Upper lobe of right lung (tissue), 1 donor: ENCODE results near the gene LILRB2. TPM values are rescaled to one million over a fixed set of nuclear protein-coding genes. Genes with fewer than 3 reads are reported as not detected.
"Not testable (repeated sequence)": the region's sequence is repeated elsewhere in the genome, so short reads cannot be mapped to it uniquely, and the experiment has no call there.

ENCODE experiments used
- ATAC-seq: fragments of 200-7000 bp; cut with Tn5 transposase; one replicate; pipeline ENCODE4 v1.9.1; 2020; ENCODE audit warnings: mild to moderate bottlenecking, moderate library complexity
- DNase-seq: peaks from one replicate; pipeline ENCODE4 v3.0.0-alpha.2; 2020
- H3K27ac ChIP-seq: fragments of 200-600 bp; one replicate; pipeline ENCODE4 v1.8.0; 2022
- H3K27me3 ChIP-seq: fragments of 200-600 bp; one replicate; pipeline ENCODE4 v1.8.0; 2022; ENCODE audit warnings: mild to moderate bottlenecking
- H3K36me3 ChIP-seq: fragments of 200-600 bp; one replicate; pipeline ENCODE4 v1.8.0; 2022
- H3K4me1 ChIP-seq: fragments of 200-600 bp; one replicate; pipeline ENCODE4 v1.8.0; 2022
- H3K4me3 ChIP-seq: fragments of 200-600 bp; one replicate; pipeline ENCODE4 v1.8.0; 2022; ENCODE audit warnings: mild to moderate bottlenecking
- H3K9me3 ChIP-seq: fragments of 200-600 bp; one replicate; pipeline ENCODE4 v1.8.0; 2022
- intact Hi-C: fragments of 100-400 bp; cut with DNase I; formaldehyde crosslinking; loops from one replicate; pipeline ENCODE4 v1.11.0; 2022
- microRNA-seq: library from miRNA; unstranded; fragments of <30 nt; microRNA quantifications from one replicate; pipeline ENCODE4 v1.2.0, GENCODE V29; 2020; ENCODE audit warnings: borderline microRNAs expressed
- total RNA-seq: library from RNA; stranded (reverse); fragmentation: NEBNext Ultra II Directional; extraction: Animal tissue kit (Norgen Biotek cat#: 25700); gene quantifications from one replicate; pipeline ENCODE4 v1.2.1, GENCODE V29; 2021
- TF ChIP-seq, protein P1 (sequence below): fragments of 200-600 bp; IDR thresholded peaks from one replicate; pipeline ENCODE4 v1.8.0; 2022; ENCODE audit warnings: antibody characterized with exemption
- donor health status: DM: no; HTN: yes; CAD: no; lungs with severe emphysema.

Gene LILRB2
- total RNA-seq, 1 donor from 2014 or later: 18.8 TPM

- intact Hi-C loops: loop anchor here (5.0 kb wide), 1 partner anchor 67 kb away; no protein-coding TSS in a partner anchor
- H3K9me3 ChIP-seq: no peaks in the 10 kb centered on the region
Measured at GRCh38 chr19:54233941-54234340, 47.0 kb downstream of the LILRB2 start.

GRCh38 chr19:54231077-54231931, 49.6 kb downstream of the LILRB2 start:
- Histone ChIP-seq H3K27me3 (no peaks in the 10 kb centered on the region), H3K9me3 (no peaks in the 10 kb centered on the region), H3K36me3 (no peaks in the 10 kb centered on the region), H3K27ac (no peak overlapping the region), H3K4me3 (no peak overlapping the region), H3K4me1 (no peaks in the 10 kb centered on the region)
- DNase-seq (peak; percentile 93), ATAC-seq (peak; percentile 99)
- intact Hi-C loops: loop anchor here (5.0 kb wide), 1 partner anchor 64 kb away; no protein-coding TSS in a partner anchor
- TF ChIP-seq, protein P1, sequence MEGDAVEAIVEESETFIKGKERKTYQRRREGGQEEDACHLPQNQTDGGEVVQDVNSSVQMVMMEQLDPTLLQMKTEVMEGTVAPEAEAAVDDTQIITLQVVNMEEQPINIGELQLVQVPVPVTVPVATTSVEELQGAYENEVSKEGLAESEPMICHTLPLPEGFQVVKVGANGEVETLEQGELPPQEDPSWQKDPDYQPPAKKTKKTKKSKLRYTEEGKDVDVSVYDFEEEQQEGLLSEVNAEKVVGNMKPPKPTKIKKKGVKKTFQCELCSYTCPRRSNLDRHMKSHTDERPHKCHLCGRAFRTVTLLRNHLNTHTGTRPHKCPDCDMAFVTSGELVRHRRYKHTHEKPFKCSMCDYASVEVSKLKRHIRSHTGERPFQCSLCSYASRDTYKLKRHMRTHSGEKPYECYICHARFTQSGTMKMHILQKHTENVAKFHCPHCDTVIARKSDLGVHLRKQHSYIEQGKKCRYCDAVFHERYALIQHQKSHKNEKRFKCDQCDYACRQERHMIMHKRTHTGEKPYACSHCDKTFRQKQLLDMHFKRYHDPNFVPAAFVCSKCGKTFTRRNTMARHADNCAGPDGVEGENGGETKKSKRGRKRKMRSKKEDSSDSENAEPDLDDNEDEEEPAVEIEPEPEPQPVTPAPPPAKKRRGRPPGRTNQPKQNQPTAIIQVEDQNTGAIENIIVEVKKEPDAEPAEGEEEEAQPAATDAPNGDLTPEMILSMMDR: peak; percentile 95

More at GRCh38 chr19:54233941-54234340, 47.0 kb downstream of the LILRB2 start:
- DNase-seq (no peak), ATAC-seq (no peak)
- Histone ChIP-seq H3K27ac (no peak overlapping the region), H3K27me3 (no peaks in the 10 kb centered on the region), H3K4me3 (no peak overlapping the region), H3K4me1 (no peaks in the 10 kb centered on the region), H3K36me3 (no peaks in the 10 kb centered on the region)
- TF ChIP-seq, protein P1: no peak

DNA sequence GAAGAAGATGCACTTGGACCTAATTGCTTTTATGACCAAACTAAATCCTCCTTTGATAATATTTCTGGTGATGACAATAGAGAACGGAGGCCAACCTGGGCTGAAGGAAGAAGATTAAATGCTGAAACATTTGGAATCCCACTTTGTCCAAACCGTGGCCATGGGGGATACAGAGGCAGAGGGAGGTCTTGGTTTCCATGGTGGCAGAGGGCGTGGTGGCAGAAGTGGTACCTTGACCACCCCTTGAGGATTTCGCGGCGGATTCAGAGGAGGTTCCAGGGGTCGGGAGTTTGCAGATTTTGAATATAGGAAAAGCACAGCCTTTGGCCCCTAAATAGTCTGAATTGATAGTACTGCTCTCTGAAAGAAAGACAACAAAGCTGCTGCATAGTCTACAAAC, 50.9 kb downstream of the LILRB2 start:
- no peaks in the 10 kb centered on the region for H3K27me3 ChIP-seq
- TF ChIP-seq, protein P1: no peak
- no peaks in the 10 kb centered on the region for H3K36me3 ChIP-seq
- intact Hi-C loops: loop anchor here (5.0 kb wide), 1 partner anchor 63 kb away; no protein-coding TSS in a partner anchor
- H3K4me1 ChIP-seq: no peaks in the 10 kb centered on the region
- H3K9me3 ChIP-seq: no peaks in the 10 kb centered on the region
- no peak overlapping the region for H3K27ac ChIP-seq
- no peak for ATAC-seq
- no peak overlapping the region for H3K4me3 ChIP-seq
- no peak for DNase-seq

DNA sequence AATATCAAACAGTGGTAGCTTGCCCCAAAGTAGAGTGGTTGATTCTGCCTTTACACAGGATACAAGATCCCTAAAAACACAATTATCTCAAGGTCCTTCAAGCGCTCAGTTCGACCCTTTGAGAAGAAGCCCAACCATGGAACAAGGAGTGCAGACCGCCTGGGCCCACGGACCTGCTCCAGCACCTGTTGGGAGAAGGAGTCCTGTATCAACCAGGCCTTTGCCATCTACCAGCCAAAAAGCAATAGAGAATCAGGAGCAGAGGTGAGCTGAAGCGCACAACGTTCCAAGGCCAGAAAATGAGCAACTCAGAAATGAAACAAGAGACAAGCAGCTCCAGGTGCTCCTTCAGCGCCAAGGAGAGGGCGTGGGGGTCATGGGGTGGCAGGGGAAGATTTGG, 51.8 kb downstream of the LILRB2 start:
- no peaks in the 10 kb centered on the region for H3K27me3 ChIP-seq
- TF ChIP-seq, protein P1: no peak
- H3K27ac ChIP-seq: no peak overlapping the region
- no peaks in the 10 kb centered on the region for H3K36me3 ChIP-seq
- ATAC-seq (no peak), DNase-seq (no peak)
- no peak overlapping the region for H3K4me3 ChIP-seq
- no peaks in the 10 kb centered on the region for H3K4me1 ChIP-seq
- no peaks in the 10 kb centered on the region for H3K9me3 ChIP-seq
- intact Hi-C loops: no loop called here

- H3K27me3 ChIP-seq, H3K4me1 ChIP-seq, DNase-seq, H3K27ac ChIP-seq, intact Hi-C loops, H3K4me3 ChIP-seq, H3K36me3 ChIP-seq, ATAC-seq, H3K9me3 ChIP-seq: not testable (repeated sequence)
Measured at GRCh38 chr19:54224619-54225018, 56.3 kb downstream of the LILRB2 start.

DNA sequence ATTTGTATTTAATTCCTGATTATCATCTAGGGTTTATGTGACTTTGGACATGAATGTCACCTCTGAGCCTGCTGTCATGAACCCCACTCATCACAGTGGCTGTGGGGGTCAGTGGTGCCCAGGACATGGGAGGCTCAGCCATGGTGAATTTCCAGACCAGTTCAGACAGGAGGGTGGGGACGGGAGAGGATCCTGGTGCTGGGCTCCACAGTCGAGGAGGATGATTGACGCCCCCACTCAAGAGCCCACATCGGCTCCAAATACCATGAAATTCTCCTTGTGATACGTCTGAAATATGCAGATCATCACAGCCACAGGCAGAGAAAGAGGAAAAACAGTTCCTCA, 57.0 kb downstream of the LILRB2 start:
- DNase-seq, H3K36me3 ChIP-seq, H3K27me3 ChIP-seq, H3K4me1 ChIP-seq, H3K4me3 ChIP-seq, H3K27ac ChIP-seq, H3K9me3 ChIP-seq, intact Hi-C loops: not testable (repeated sequence)
- ATAC-seq: peak; percentile 10

Small RNA genes lying within 50 kb of the gene (microRNA-seq; reads per million reads assigned to microRNA genes)
- gene MIR4752: not detected

Other genes with a start within 250 kb of the LILRB2 start
- gene VSTM1, start 217.2 kb downstream of the LILRB2 start, total RNA-seq: 1.1 TPM
- not detected for gene TARM1, start 199.7 kb downstream of the LILRB2 start, total RNA-seq
- 59.5 TPM for gene OSCAR, start 180.3 kb downstream of the LILRB2 start, total RNA-seq
- 115 TPM for gene NDUFA3, start 178.3 kb downstream of the LILRB2 start, total RNA-seq
- 19.5 TPM for gene TFPT, start 165.5 kb downstream of the LILRB2 start, total RNA-seq
- gene PRPF31, start 165.4 kb downstream of the LILRB2 start, total RNA-seq: 44.9 TPM
- 39.4 TPM for gene CNOT3, start 143.3 kb downstream of the LILRB2 start, total RNA-seq
- gene LENG1, start 121.4 kb downstream of the LILRB2 start, total RNA-seq: 9.2 TPM
- gene TMC4, start 108.0 kb downstream of the LILRB2 start, total RNA-seq: 48.3 TPM
- 57.9 TPM for gene MBOAT7, start 91.5 kb downstream of the LILRB2 start, total RNA-seq
- 34.7 TPM for gene TSEN34, start 89.8 kb downstream of the LILRB2 start, total RNA-seq
- 1,039 TPM for gene RPS9, start 80.3 kb downstream of the LILRB2 start, total RNA-seq
- gene LILRB3, start 58.1 kb downstream of the LILRB2 start, total RNA-seq: 61.5 TPM
- 21.4 TPM for gene LILRA6, start 38.3 kb downstream of the LILRB2 start, total RNA-seq
- 9.1 TPM for gene LILRB5, start 23.8 kb downstream of the LILRB2 start, total RNA-seq
- 13.5 TPM for gene LILRA5, start 32.1 kb upstream of the LILRB2 start, total RNA-seq
- 4.8 TPM for gene LILRA4, start 58.1 kb upstream of the LILRB2 start, total RNA-seq
- 87.8 TPM for gene LAIR1, start 83.8 kb upstream of the LILRB2 start, total RNA-seq
- gene TTYH1, start 134.4 kb upstream of the LILRB2 start, total RNA-seq: not detected
- gene LENG8, start 168.1 kb upstream of the LILRB2 start, total RNA-seq: 191 TPM
- 7.2 TPM for gene LENG9, start 182.7 kb upstream of the LILRB2 start, total RNA-seq
- gene CDC42EP5, start 192.2 kb upstream of the LILRB2 start, total RNA-seq: 38.2 TPM
- not detected for gene LAIR2, start 221.7 kb upstream of the LILRB2 start, total RNA-seq